Measurements from ENCODE around the gene PIM1.
A peak's percentile ranks its signal among the peaks of the same experiment; 100 is the strongest.

PIM1 gene

DNA sequence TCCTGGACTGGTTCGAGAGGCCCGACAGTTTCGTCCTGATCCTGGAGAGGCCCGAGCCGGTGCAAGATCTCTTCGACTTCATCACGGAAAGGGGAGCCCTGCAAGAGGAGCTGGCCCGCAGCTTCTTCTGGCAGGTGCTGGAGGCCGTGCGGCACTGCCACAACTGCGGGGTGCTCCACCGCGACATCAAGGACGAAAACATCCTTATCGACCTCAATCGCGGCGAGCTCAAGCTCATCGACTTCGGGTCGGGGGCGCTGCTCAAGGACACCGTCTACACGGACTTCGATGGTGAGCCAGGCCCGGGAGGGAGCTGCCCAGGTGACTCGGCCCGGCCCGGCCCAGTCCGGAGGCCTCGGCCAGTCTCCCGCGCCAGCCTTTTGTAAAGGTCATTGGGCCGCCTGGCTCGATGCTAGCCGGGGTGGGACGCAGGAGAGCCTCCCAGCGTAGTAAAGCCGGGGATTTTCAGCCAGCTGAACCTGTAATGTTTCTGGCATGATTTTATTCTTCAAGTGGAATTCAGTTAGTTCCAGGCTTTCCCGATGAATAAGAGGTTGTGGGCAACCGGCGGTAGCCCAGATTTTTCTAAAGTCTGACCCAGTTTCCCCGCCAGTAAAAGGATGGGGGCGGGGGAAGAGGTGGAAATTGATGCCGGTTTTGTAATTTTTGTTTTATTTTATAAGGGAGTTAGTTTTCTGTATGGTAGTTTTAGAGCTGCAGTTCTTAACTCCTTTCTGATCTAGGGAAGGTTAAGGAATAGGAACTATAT, 1.4 kb downstream of the PIM1 start:
- DNase-seq (ENCODE audit: low read depth in 2 of 2), result peak in 1 of 2 donors; percentile 61
- peak overlapping the region; percentile 87 to 95 for H3K4me3 ChIP-seq (replicated peaks in 1 of 2; ENCODE audit: low read depth in 2 of 2, low read length in 2 of 2)
- TF ChIP-seq, protein P1, sequence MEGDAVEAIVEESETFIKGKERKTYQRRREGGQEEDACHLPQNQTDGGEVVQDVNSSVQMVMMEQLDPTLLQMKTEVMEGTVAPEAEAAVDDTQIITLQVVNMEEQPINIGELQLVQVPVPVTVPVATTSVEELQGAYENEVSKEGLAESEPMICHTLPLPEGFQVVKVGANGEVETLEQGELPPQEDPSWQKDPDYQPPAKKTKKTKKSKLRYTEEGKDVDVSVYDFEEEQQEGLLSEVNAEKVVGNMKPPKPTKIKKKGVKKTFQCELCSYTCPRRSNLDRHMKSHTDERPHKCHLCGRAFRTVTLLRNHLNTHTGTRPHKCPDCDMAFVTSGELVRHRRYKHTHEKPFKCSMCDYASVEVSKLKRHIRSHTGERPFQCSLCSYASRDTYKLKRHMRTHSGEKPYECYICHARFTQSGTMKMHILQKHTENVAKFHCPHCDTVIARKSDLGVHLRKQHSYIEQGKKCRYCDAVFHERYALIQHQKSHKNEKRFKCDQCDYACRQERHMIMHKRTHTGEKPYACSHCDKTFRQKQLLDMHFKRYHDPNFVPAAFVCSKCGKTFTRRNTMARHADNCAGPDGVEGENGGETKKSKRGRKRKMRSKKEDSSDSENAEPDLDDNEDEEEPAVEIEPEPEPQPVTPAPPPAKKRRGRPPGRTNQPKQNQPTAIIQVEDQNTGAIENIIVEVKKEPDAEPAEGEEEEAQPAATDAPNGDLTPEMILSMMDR (IDR thresholded peaks at IDR 0.05; ENCODE audit: low read depth, low read length), result no peak

DNA sequence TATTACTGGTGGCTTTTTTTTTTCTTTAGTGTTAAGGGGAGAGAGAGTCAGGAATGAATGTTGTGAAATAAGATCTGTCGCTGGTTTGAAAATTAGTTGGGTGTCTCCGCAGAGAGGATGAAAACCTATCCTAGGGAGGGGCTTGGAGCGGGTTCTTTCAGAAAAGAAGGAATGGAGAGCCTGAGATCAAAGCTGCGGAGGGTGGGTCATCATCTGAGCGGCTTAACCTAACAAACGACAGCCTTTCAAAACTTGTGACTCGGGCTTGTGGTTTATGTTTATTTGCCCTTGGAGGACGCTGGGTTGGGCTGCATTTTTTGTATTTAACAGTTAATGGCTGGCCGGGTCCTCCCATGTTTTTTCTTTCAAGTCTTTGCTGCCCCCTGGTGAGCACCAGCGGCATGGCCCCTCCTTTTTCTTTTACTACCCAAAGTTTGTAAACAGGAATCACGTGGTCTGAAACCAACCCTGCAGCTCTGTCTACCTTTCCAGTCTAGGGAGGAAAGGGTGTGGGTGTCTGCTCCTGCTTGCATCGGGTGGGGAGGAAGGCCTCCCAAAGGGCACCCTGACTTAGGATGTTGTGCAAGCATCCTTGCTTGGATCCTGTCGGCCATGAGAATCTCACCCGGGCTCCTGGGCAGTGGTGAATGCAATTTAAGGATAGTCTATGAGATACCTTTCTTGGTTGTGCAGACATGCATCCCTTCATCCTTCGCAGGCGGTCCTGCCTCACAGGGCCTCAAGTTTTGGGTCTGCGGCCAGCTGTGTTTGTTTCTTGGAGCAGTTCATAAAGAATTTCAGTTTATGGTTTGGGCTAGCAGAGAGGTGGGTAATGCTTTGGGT, 2.2 kb downstream of the PIM1 start:
- peak overlapping the region; percentile 87 to 95 for H3K4me3 ChIP-seq (replicated peaks in 1 of 2; ENCODE audit: low read depth in 2 of 2, low read length in 2 of 2)
- TF ChIP-seq, protein P1 (IDR thresholded peaks at IDR 0.05; ENCODE audit: low read depth, low read length), result peak; percentile 92
- DNase-seq (ENCODE audit: low read depth in 2 of 2), result peak; percentile 94 to 96

GRCh38 chr6:37172912-37173492, 3.0 kb downstream of the PIM1 start:
- peak overlapping the region in 1 of 2 donors; percentile 87 for H3K4me3 ChIP-seq (replicated peaks in 1 of 2; ENCODE audit: low read depth in 2 of 2, low read length in 2 of 2)
- TF ChIP-seq, protein P1 (IDR thresholded peaks at IDR 0.05; ENCODE audit: low read depth, low read length), result no peak
- no peak for DNase-seq (ENCODE audit: low read depth in 2 of 2)

DNA sequence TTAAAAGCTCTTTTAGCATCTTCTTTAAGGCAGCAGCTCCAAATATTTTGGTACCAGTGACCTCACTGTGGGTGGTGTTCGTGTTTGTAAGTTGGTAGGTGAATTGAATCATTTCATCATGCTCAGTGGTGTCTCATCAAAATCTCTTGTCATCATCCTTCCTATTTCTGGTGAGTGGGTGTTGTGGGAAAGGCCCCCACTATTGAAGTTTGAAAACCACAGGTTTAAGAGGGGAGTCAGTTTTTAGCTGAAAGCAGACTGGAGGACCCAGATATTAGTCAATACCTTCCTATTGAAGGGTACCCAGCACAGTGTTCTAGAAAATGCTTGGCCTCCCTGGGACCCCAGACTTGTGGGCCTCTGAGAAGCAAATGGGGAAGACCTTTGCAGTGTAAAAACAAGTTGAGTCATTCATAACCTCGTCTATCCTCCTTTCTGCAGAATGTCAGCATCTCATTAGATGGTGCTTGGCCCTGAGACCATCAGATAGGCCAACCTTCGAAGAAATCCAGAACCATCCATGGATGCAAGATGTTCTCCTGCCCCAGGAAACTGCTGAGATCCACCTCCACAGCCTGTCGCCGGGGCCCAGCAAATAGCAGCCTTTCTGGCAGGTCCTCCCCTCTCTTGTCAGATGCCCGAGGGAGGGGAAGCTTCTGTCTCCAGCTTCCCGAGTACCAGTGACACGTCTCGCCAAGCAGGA, 3.7 kb downstream of the PIM1 start:
- peak in 1 of 2 donors; percentile 54 for DNase-seq (ENCODE audit: low read depth in 2 of 2)
- H3K4me3 ChIP-seq (replicated peaks in 1 of 2; ENCODE audit: low read depth in 2 of 2, low read length in 2 of 2), result peak overlapping the region in 1 of 2 donors; percentile 87
- TF ChIP-seq, protein P1 (IDR thresholded peaks at IDR 0.05; ENCODE audit: low read depth, low read length), result no peak

DNA sequence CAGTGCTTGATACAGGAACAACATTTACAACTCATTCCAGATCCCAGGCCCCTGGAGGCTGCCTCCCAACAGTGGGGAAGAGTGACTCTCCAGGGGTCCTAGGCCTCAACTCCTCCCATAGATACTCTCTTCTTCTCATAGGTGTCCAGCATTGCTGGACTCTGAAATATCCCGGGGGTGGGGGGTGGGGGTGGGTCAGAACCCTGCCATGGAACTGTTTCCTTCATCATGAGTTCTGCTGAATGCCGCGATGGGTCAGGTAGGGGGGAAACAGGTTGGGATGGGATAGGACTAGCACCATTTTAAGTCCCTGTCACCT, 4.2 kb downstream of the PIM1 start:
- TF ChIP-seq, protein P1 (IDR thresholded peaks at IDR 0.05; ENCODE audit: low read depth, low read length), result no peak
- DNase-seq (ENCODE audit: low read depth in 2 of 2), result no peak
- peak overlapping the region in 1 of 2 donors; percentile 87 for H3K4me3 ChIP-seq (replicated peaks in 1 of 2; ENCODE audit: low read depth in 2 of 2, low read length in 2 of 2)

Data from cardiac fibroblast (primary cell).